HAP-1 (cell line): Measurements from ENCODE around the gene EMC9.

Experiments
- DNase-seq, 2 experiments: peaks; one replicate each; pipeline ENCODE4 v3.0.0-alpha.2; 2016 to 2020; ENCODE audit warnings: low spot score in 2 of 2
- H3K27me3 ChIP-seq: fragments of 250-450 bp; sonication (Bioruptor Pico); 2 replicates; pipeline ENCODE4 v1.5.1; 2020; ENCODE audit warnings: low read depth, mild to moderate bottlenecking, moderate library complexity
- H3K36me3 ChIP-seq: fragments of 250-450 bp; sonication (Bioruptor Pico); replicated peaks from 2 replicates; pipeline ENCODE4 v1.5.1; 2020; ENCODE audit warnings: mild to moderate bottlenecking
- H3K4me1 ChIP-seq: fragments of 250-450 bp; sonication (Bioruptor Pico); 2 replicates; pipeline ENCODE4 v1.5.1; 2020; ENCODE audit warnings: mild to moderate bottlenecking
- H3K4me3 ChIP-seq: fragments of 250-450 bp; sonication (Bioruptor Pico); 2 replicates; pipeline ENCODE4 v1.5.1; 2020; ENCODE audit warnings: mild to moderate bottlenecking, moderate library complexity
- H3K9me3 ChIP-seq: fragments of 250-450 bp; sonication (Bioruptor Pico); 2 replicates; pipeline ENCODE4 v1.5.1; 2020; ENCODE audit warnings: mild to moderate bottlenecking, moderate library complexity
- in situ Hi-C: fragments of 300-500 bp; cut with MboI; formaldehyde crosslinking; loops from 3 replicates; pipeline ENCODE4 v1.14.3; 2020; ENCODE audit warnings: low sequenced_read_pairs, inconsistent platforms, mixed read lengths

The EMC9 gene

GRCh38 chr14:24181371-24182077 lies 40.1 kb upstream of the EMC9 start:
- in situ Hi-C loops, result no loop called here
- H3K36me3 ChIP-seq, result peaks cover 79% of the 10 kb centered on the region
- H3K9me3 ChIP-seq, result no peaks in the 10 kb centered on the region
- no peaks in the 10 kb centered on the region for H3K27me3 ChIP-seq
- H3K4me1 ChIP-seq, result no peaks in the 10 kb centered on the region
- H3K4me3 ChIP-seq, result no peak overlapping the region
- DNase-seq, result no peak

GRCh38 chr14:24179961-24180796 lies 38.8 kb upstream of the EMC9 start:
- in situ Hi-C loops, result no loop called here
- Histone ChIP-seq H3K4me1 (no peaks in the 10 kb centered on the region), H3K4me3 (no peak overlapping the region), H3K9me3 (no peaks in the 10 kb centered on the region), H3K36me3 (peaks cover 67% of the 10 kb centered on the region), H3K27me3 (no peaks in the 10 kb centered on the region)
- DNase-seq, result no peak

- no peak for DNase-seq
- peaks cover 60% of the 10 kb centered on the region for H3K36me3 ChIP-seq
- no peak overlapping the region for H3K4me3 ChIP-seq
- H3K4me1 ChIP-seq, result no peaks in the 10 kb centered on the region
- H3K9me3 ChIP-seq, result no peaks in the 10 kb centered on the region
- in situ Hi-C loops, result no loop called here
- no peaks in the 10 kb centered on the region for H3K27me3 ChIP-seq
These were observed 38.0 kb upstream of the EMC9 start for GRCh38 chr14:24179294-24179960.

GRCh38 chr14:24178399-24179178 lies 37.2 kb upstream of the EMC9 start:
- no peaks in the 10 kb centered on the region for H3K27me3 ChIP-seq
- H3K9me3 ChIP-seq, result no peaks in the 10 kb centered on the region
- in situ Hi-C loops, result no loop called here
- DNase-seq, result no peak
- H3K36me3 ChIP-seq, result peaks cover 55% of the 10 kb centered on the region
- H3K4me1 ChIP-seq, result no peaks in the 10 kb centered on the region
- no peak overlapping the region for H3K4me3 ChIP-seq

- peaks cover 48% of the 10 kb centered on the region for H3K36me3 ChIP-seq
- in situ Hi-C loops, result no loop called here
- H3K4me3 ChIP-seq, result no peak overlapping the region
- DNase-seq, result no peak
- no peaks in the 10 kb centered on the region for H3K9me3 ChIP-seq
- H3K27me3 ChIP-seq, result no peaks in the 10 kb centered on the region
- H3K4me1 ChIP-seq, result no peaks in the 10 kb centered on the region
These were observed 36.5 kb upstream of the EMC9 start for GRCh38 chr14:24177891-24178290.

- H3K27me3 ChIP-seq, result no peaks in the 10 kb centered on the region
- in situ Hi-C loops, result no loop called here
- peaks cover 42% of the 10 kb centered on the region for H3K36me3 ChIP-seq
- H3K4me3 ChIP-seq, result no peak overlapping the region
- no peaks in the 10 kb centered on the region for H3K9me3 ChIP-seq
- no peaks in the 10 kb centered on the region for H3K4me1 ChIP-seq
- no peak for DNase-seq
These were observed 35.8 kb upstream of the EMC9 start for GRCh38 chr14:24177041-24177825.

GRCh38 chr14:24176599-24176998 lies 35.2 kb upstream of the EMC9 start:
- in situ Hi-C loops, result no loop called here
- H3K36me3 ChIP-seq, result peaks cover 35% of the 10 kb centered on the region
- no peak for DNase-seq

GRCh38 chr14:24172871-24173281 lies 31.5 kb upstream of the EMC9 start:
- no peaks in the 10 kb centered on the region; the same call in none of the 2 replicates for H3K36me3 ChIP-seq
- no peaks in the 10 kb centered on the region for H3K4me1 ChIP-seq
- in situ Hi-C loops, result no loop called here
- DNase-seq, result no peak
- H3K27me3 ChIP-seq, result no peaks in the 10 kb centered on the region
- no peaks in the 10 kb centered on the region for H3K9me3 ChIP-seq
- no peak overlapping the region for H3K4me3 ChIP-seq

More at GRCh38 chr14:24176599-24176998, 35.2 kb upstream of the EMC9 start:
- Histone ChIP-seq H3K4me1 (no peaks in the 10 kb centered on the region), H3K4me3 (no peak overlapping the region), H3K9me3 (no peaks in the 10 kb centered on the region), H3K27me3 (no peaks in the 10 kb centered on the region)

- no peaks in the 10 kb centered on the region for H3K4me1 ChIP-seq
- H3K9me3 ChIP-seq, result no peaks in the 10 kb centered on the region
- DNase-seq, result no peak
- no peak overlapping the region for H3K4me3 ChIP-seq
- in situ Hi-C loops, result no loop called here
- no peaks in the 10 kb centered on the region for H3K27me3 ChIP-seq
- H3K36me3 ChIP-seq, result no peaks in the 10 kb centered on the region
These were observed 31.0 kb upstream of the EMC9 start for GRCh38 chr14:24172261-24172860.

- in situ Hi-C loops, result no loop called here
- H3K9me3 ChIP-seq, result no peaks in the 10 kb centered on the region
- H3K4me1 ChIP-seq, result no peaks in the 10 kb centered on the region
- H3K27me3 ChIP-seq, result no peaks in the 10 kb centered on the region
- H3K36me3 ChIP-seq, result no peaks in the 10 kb centered on the region
- no peak within 1 kb of the TSS for H3K4me3 ChIP-seq
- DNase-seq, result no peak
These were observed 30.2 kb upstream of the EMC9 start, which contains the start of gene REC8 for GRCh38 chr14:24171422-24172260. REC8 (plus strand) TSS chr14:24172080; CDS start chr14:24172553, 473 bp downstream.

GRCh38 chr14:24167469-24168114 lies 26.2 kb upstream of the EMC9 start:
- H3K36me3 ChIP-seq, result peaks cover 26% of the 10 kb centered on the region
- no peak for DNase-seq
- no peaks in the 10 kb centered on the region for H3K27me3 ChIP-seq
- H3K4me3 ChIP-seq, result no peak overlapping the region
- no peaks in the 10 kb centered on the region for H3K9me3 ChIP-seq
- in situ Hi-C loops, result no loop called here
- H3K4me1 ChIP-seq, result no peaks in the 10 kb centered on the region
